ENCODE data around the gene PEAK1.

PEAK1 gene

DNA sequence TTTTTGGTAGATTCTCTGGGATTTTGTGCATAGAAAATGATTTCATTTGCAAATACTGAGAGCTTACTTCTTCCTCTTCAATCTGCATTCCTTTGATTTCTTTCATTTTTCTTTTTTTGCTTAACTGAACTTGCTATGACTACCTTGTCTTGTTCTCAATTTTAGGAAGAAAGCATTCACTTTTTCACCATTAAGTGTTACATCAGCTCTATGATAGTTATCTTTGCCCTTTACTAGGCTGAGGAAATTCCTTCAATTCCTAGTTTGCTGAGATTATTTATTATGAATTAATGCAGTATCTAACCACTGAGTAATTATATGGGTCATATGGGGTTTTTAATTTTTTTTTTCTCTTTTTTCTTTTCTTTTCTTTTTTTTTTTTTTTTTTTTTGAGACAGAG is 172.8 kb downstream of the PEAK1 start:
- no peak for ATAC-seq
- TF ChIP-seq OSR1 (CRISPR knock-in tag; IDR thresholded peaks at IDR 0.05) = no peak
- TF ChIP-seq CSDC2 (CRISPR knock-in tag; IDR thresholded peaks at IDR 0.05) = no peak
- TF ChIP-seq, protein P1, sequence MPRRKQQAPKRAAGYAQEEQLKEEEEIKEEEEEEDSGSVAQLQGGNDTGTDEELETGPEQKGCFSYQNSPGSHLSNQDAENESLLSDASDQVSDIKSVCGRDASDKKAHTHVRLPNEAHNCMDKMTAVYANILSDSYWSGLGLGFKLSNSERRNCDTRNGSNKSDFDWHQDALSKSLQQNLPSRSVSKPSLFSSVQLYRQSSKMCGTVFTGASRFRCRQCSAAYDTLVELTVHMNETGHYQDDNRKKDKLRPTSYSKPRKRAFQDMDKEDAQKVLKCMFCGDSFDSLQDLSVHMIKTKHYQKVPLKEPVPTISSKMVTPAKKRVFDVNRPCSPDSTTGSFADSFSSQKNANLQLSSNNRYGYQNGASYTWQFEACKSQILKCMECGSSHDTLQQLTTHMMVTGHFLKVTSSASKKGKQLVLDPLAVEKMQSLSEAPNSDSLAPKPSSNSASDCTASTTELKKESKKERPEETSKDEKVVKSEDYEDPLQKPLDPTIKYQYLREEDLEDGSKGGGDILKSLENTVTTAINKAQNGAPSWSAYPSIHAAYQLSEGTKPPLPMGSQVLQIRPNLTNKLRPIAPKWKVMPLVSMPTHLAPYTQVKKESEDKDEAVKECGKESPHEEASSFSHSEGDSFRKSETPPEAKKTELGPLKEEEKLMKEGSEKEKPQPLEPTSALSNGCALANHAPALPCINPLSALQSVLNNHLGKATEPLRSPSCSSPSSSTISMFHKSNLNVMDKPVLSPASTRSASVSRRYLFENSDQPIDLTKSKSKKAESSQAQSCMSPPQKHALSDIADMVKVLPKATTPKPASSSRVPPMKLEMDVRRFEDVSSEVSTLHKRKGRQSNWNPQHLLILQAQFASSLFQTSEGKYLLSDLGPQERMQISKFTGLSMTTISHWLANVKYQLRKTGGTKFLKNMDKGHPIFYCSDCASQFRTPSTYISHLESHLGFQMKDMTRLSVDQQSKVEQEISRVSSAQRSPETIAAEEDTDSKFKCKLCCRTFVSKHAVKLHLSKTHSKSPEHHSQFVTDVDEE (CRISPR knock-in tag; IDR thresholded peaks at IDR 0.05) = no peak
- no peak for TF ChIP-seq BACH2 (CRISPR knock-in tag; IDR thresholded peaks at IDR 0.05; ENCODE audit: borderline replicate concordance)
- TF ChIP-seq PPARA (CRISPR knock-in tag; IDR thresholded peaks at IDR 0.05; ENCODE audit: borderline replicate concordance) = no peak
- TF ChIP-seq ESRRG (CRISPR knock-in tag; IDR thresholded peaks at IDR 0.05) = no peak
- no peak for TF ChIP-seq ZFP30 (CRISPR knock-in tag; IDR thresholded peaks at IDR 0.05)

DNA sequence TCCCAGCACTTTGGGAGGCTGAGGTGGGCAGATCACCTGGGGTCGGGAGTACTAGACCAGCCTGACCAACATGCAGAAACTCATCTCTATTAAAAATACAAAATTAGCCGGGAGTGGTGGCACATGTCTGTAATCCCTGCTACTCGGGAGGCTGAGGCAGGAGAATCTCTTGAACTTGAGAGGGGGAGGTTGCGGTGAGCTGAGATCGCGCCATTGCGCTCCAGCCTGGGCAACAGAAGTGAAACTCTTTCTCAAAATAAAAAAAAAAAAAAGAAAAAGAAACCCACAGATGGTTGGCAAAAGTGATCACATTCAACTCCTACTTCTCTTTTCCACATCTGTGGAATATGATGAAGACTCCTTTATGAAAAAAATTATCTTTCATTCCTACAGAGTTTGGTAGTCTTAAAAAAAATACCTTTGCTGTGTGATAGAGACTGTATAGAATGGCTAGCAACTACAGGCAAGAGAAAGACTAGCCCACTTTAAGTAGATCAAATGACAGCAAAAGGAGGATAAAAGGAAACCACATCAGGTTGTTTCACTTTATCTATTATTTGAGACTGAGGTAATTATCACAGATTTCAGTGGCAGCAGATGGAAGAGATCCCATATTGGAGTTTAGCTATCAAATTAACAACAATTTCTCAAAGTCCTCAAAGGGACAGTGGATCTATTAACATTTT is 176.0 kb downstream of the PEAK1 start:
- TF ChIP-seq, protein P2, sequence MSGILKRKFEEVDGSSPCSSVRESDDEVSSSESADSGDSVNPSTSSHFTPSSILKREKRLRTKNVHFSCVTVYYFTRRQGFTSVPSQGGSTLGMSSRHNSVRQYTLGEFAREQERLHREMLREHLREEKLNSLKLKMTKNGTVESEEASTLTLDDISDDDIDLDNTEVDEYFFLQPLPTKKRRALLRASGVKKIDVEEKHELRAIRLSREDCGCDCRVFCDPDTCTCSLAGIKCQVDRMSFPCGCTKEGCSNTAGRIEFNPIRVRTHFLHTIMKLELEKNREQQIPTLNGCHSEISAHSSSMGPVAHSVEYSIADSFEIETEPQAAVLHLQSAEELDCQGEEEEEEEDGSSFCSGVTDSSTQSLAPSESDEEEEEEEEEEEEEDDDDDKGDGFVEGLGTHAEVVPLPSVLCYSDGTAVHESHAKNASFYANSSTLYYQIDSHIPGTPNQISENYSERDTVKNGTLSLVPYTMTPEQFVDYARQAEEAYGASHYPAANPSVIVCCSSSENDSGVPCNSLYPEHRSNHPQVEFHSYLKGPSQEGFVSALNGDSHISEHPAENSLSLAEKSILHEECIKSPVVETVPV (CRISPR knock-in tag; IDR thresholded peaks at IDR 0.05) = no peak
- TF ChIP-seq ESRRG (CRISPR knock-in tag; IDR thresholded peaks at IDR 0.05) = no peak
- TF ChIP-seq BACH2 (CRISPR knock-in tag; IDR thresholded peaks at IDR 0.05; ENCODE audit: borderline replicate concordance) = no peak
- TF ChIP-seq GLIS3 (CRISPR knock-in tag; IDR thresholded peaks at IDR 0.05) = no peak
- no peak for TF ChIP-seq TOX (CRISPR knock-in tag; IDR thresholded peaks at IDR 0.05; ENCODE audit: borderline replicate concordance)
- no peak for TF ChIP-seq SNAI2 (CRISPR knock-in tag; IDR thresholded peaks at IDR 0.05)
- TF ChIP-seq ARNTL (CRISPR knock-in tag; IDR thresholded peaks at IDR 0.05; ENCODE audit: borderline replicate concordance, low read depth) = no peak
- TF ChIP-seq ZNF8 (CRISPR knock-in tag; IDR thresholded peaks at IDR 0.05) = no peak
- no peak for TF ChIP-seq ZNF565 (CRISPR knock-in tag; conservative IDR thresholded peaks at IDR 0.05; ENCODE audit: low read depth)
- no peak for ATAC-seq

DNA sequence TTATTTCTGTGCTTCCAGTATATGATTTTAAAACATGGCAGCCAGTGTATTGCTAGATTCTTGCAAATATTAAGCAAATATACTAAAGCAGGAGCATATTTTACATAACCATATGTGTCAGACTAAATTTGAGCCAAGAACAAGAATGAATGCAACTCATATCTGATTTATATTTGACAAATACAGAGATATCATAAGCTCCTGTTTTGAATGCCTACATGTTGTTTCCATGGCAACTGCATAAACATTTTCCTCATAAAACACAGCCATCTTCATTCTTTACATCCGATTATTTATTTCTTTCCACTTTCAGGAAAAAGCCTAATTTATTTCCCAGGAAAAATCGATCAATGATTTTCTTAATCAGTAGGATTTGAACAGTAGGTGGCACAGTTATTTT is 176.8 kb downstream of the PEAK1 start:
- TF ChIP-seq RARB (CRISPR knock-in tag; IDR thresholded peaks at IDR 0.05) (no peak), ZNF8 (CRISPR knock-in tag; IDR thresholded peaks at IDR 0.05) (no peak), OSR1 (CRISPR knock-in tag; IDR thresholded peaks at IDR 0.05) (no peak), ESRRG (CRISPR knock-in tag; IDR thresholded peaks at IDR 0.05) (no peak), ZNF70 (CRISPR knock-in tag; IDR thresholded peaks at IDR 0.05) (no peak), TOX (CRISPR knock-in tag; IDR thresholded peaks at IDR 0.05; ENCODE audit: borderline replicate concordance) (no peak), ZFP30 (CRISPR knock-in tag; IDR thresholded peaks at IDR 0.05) (no peak), PPARA (CRISPR knock-in tag; IDR thresholded peaks at IDR 0.05; ENCODE audit: borderline replicate concordance) (no peak), ISL1 (CRISPR knock-in tag; IDR thresholded peaks at IDR 0.05) (no peak), BACH2 (CRISPR knock-in tag; IDR thresholded peaks at IDR 0.05; ENCODE audit: borderline replicate concordance) (no peak), ZC3H10 (CRISPR knock-in tag; IDR thresholded peaks at IDR 0.05) (no peak)
- TF ChIP-seq, protein P2 (CRISPR knock-in tag; IDR thresholded peaks at IDR 0.05) = no peak
- TF ChIP-seq, protein P3, sequence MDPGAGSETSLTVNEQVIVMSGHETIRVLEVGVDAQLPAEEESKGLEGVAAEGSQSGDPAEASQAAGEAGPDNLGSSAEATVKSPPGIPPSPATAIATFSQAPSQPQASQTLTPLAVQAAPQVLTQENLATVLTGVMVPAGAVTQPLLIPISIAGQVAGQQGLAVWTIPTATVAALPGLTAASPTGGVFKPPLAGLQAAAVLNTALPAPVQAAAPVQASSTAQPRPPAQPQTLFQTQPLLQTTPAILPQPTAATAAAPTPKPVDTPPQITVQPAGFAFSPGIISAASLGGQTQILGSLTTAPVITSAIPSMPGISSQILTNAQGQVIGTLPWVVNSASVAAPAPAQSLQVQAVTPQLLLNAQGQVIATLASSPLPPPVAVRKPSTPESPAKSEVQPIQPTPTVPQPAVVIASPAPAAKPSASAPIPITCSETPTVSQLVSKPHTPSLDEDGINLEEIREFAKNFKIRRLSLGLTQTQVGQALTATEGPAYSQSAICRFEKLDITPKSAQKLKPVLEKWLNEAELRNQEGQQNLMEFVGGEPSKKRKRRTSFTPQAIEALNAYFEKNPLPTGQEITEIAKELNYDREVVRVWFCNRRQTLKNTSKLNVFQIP (CRISPR knock-in tag; IDR thresholded peaks at IDR 0.05; ENCODE audit: borderline replicate concordance, low read depth) = no peak
- TF ChIP-seq, protein P1 (CRISPR knock-in tag; IDR thresholded peaks at IDR 0.05) = no peak
- TF ChIP-seq, protein P4, sequence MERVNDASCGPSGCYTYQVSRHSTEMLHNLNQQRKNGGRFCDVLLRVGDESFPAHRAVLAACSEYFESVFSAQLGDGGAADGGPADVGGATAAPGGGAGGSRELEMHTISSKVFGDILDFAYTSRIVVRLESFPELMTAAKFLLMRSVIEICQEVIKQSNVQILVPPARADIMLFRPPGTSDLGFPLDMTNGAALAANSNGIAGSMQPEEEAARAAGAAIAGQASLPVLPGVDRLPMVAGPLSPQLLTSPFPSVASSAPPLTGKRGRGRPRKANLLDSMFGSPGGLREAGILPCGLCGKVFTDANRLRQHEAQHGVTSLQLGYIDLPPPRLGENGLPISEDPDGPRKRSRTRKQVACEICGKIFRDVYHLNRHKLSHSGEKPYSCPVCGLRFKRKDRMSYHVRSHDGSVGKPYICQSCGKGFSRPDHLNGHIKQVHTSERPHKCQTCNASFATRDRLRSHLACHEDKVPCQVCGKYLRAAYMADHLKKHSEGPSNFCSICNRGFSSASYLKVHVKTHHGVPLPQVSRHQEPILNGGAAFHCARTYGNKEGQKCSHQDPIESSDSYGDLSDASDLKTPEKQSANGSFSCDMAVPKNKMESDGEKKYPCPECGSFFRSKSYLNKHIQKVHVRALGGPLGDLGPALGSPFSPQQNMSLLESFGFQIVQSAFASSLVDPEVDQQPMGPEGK (CRISPR knock-in tag; IDR thresholded peaks at IDR 0.05; ENCODE audit: borderline replicate concordance) = no peak
- no peak for ATAC-seq

Measured in SK-N-SH treated with all-trans-retinoic acid at 6 μM for 48 hours (cell line).